ENCODE results near the gene BAZ1B. TPM values are rescaled to one million over a fixed set of nuclear protein-coding genes. Genes with fewer than 3 reads are reported as not detected.

Gene BAZ1B
- total RNA-seq, 1 donor from 2014 or later: 80.7 TPM

- H3K4me1 Mint-ChIP-seq (ENCODE audit: unreplicated experiment): peaks cover 58% of the 10 kb centered on the region
- H3K9me3 Mint-ChIP-seq (ENCODE audit: unreplicated experiment): no peaks in the 10 kb centered on the region
- no peak for TF ChIP-seq CTCF (IDR thresholded peaks at IDR 0.05)
- peaks cover 24% of the 10 kb centered on the region for H3K36me3 Mint-ChIP-seq (ENCODE audit: unreplicated experiment)
- no peak for DNase-seq (ENCODE audit: extremely low spot score, unreplicated experiment)
- H3K27ac Mint-ChIP-seq (ENCODE audit: unreplicated experiment): peak overlapping the region; percentile 93
- H3K27me3 Mint-ChIP-seq (ENCODE audit: unreplicated experiment): no peaks in the 10 kb centered on the region
- H3K4me3 Mint-ChIP-seq (ENCODE audit: unreplicated experiment): peak overlapping the region; percentile 92
Observed at GRCh38 chr7:73518470-73518869, 3.6 kb downstream of the BAZ1B start.

GRCh38 chr7:73517241-73517995 is 4.7 kb downstream of the BAZ1B start:
- Mint-ChIP-seq H3K9me3 (ENCODE audit: unreplicated experiment) (no peaks in the 10 kb centered on the region), H3K4me3 (ENCODE audit: unreplicated experiment) (no peak overlapping the region), H3K4me1 (ENCODE audit: unreplicated experiment) (peaks cover 62% of the 10 kb centered on the region), H3K27me3 (ENCODE audit: unreplicated experiment) (no peaks in the 10 kb centered on the region), H3K36me3 (ENCODE audit: unreplicated experiment) (peaks cover 26% of the 10 kb centered on the region), H3K27ac (ENCODE audit: unreplicated experiment) (no peak overlapping the region)
- no peak for TF ChIP-seq CTCF (IDR thresholded peaks at IDR 0.05)
- no peak for DNase-seq (ENCODE audit: extremely low spot score, unreplicated experiment)

- TF ChIP-seq CTCF (IDR thresholded peaks at IDR 0.05): no peak
- Mint-ChIP-seq H3K27ac (ENCODE audit: unreplicated experiment) (peak overlapping the region; percentile 62), H3K36me3 (ENCODE audit: unreplicated experiment) (peaks cover 29% of the 10 kb centered on the region)
Observed at GRCh38 chr7:73515178-73515577, 6.9 kb downstream of the BAZ1B start.

GRCh38 chr7:73512018-73512780 is 9.9 kb downstream of the BAZ1B start:
- peak overlapping the region; percentile 91 for H3K27ac Mint-ChIP-seq (ENCODE audit: unreplicated experiment)
- H3K4me3 Mint-ChIP-seq (ENCODE audit: unreplicated experiment): peak overlapping the region; percentile 51
- H3K27me3 Mint-ChIP-seq (ENCODE audit: unreplicated experiment): no peaks in the 10 kb centered on the region
- peaks cover 42% of the 10 kb centered on the region for H3K4me1 Mint-ChIP-seq (ENCODE audit: unreplicated experiment)
- H3K36me3 Mint-ChIP-seq (ENCODE audit: unreplicated experiment): peaks cover 34% of the 10 kb centered on the region
- no peak for DNase-seq (ENCODE audit: extremely low spot score, unreplicated experiment)
- no peak for TF ChIP-seq CTCF (IDR thresholded peaks at IDR 0.05)
- no peaks in the 10 kb centered on the region for H3K9me3 Mint-ChIP-seq (ENCODE audit: unreplicated experiment)

More at GRCh38 chr7:73515178-73515577, 6.9 kb downstream of the BAZ1B start:
- H3K27me3 Mint-ChIP-seq (ENCODE audit: unreplicated experiment): no peaks in the 10 kb centered on the region
- no peak overlapping the region for H3K4me3 Mint-ChIP-seq (ENCODE audit: unreplicated experiment)
- no peaks in the 10 kb centered on the region for H3K9me3 Mint-ChIP-seq (ENCODE audit: unreplicated experiment)
- H3K4me1 Mint-ChIP-seq (ENCODE audit: unreplicated experiment): peaks cover 69% of the 10 kb centered on the region
- DNase-seq (ENCODE audit: extremely low spot score, unreplicated experiment): no peak

GRCh38 chr7:73509463-73509862 is 12.6 kb downstream of the BAZ1B start:
- Mint-ChIP-seq H3K9me3 (ENCODE audit: unreplicated experiment) (no peaks in the 10 kb centered on the region), H3K4me1 (ENCODE audit: unreplicated experiment) (peaks cover 32% of the 10 kb centered on the region), H3K27me3 (ENCODE audit: unreplicated experiment) (no peaks in the 10 kb centered on the region), H3K36me3 (ENCODE audit: unreplicated experiment) (peaks cover 34% of the 10 kb centered on the region), H3K4me3 (ENCODE audit: unreplicated experiment) (no peak overlapping the region), H3K27ac (ENCODE audit: unreplicated experiment) (no peak overlapping the region)
- no peak for DNase-seq (ENCODE audit: extremely low spot score, unreplicated experiment)
- TF ChIP-seq CTCF (IDR thresholded peaks at IDR 0.05): no peak

Data from osteocyte (in vitro differentiated cells).